Measurements from ENCODE around the gene ARRDC1.

DNA sequence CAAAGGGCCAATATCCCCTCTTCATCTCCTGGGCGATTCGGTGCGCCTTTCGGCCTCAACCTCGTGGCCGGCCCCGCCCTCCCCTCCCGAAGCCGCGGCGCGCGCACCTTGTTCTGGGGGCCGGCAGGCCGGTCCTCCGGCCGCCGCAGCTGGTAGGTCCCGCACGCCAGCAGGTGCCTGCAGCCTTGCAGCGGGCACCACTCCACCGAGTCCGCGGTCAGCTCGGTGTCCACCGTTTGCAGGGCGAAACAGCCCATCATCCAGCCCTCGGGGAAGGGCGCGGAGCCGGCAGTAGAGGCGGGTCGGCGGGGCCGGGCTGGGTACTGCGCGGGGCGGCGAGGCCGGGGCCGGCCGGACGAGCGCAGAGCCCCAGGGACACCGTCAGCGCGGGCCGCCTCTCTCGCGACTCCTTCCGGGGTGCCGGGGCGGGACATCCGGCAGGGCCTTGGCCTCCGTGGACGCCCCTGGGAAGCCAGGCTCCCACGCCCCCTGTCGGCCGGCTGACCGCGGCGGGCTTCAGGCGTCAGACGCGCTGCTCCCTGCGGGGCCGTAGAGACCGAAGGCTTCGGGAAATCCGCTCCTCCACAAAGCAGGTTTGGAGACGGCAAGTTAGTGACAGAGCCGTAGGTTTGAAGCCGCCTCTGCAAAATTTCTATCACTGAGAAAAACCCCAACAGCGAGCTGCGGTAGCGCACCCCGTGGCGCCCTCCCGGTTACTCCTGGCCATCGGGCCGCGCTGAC is 26.8 kb upstream of the ARRDC1 start, which contains the start of gene DPH7:
- TF ChIP-seq POLR2AphosphoS5 (IDR thresholded peaks at IDR 0.05), result peak; percentile 51 to 72 (median 66)
- TF ChIP-seq, protein P1, sequence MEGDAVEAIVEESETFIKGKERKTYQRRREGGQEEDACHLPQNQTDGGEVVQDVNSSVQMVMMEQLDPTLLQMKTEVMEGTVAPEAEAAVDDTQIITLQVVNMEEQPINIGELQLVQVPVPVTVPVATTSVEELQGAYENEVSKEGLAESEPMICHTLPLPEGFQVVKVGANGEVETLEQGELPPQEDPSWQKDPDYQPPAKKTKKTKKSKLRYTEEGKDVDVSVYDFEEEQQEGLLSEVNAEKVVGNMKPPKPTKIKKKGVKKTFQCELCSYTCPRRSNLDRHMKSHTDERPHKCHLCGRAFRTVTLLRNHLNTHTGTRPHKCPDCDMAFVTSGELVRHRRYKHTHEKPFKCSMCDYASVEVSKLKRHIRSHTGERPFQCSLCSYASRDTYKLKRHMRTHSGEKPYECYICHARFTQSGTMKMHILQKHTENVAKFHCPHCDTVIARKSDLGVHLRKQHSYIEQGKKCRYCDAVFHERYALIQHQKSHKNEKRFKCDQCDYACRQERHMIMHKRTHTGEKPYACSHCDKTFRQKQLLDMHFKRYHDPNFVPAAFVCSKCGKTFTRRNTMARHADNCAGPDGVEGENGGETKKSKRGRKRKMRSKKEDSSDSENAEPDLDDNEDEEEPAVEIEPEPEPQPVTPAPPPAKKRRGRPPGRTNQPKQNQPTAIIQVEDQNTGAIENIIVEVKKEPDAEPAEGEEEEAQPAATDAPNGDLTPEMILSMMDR (IDR thresholded peaks at IDR 0.05), result peak; percentile 77 to 89 (median 80)
